HepG2 (cell line): ENCODE measurements around the gene BUB1. TPM values are rescaled to one million over a fixed set of nuclear protein-coding genes. Genes with fewer than 3 reads are reported as not detected.
A peak's percentile ranks its signal among the peaks of the same experiment; 100 is the strongest.

Experiments used
- CREB1 ChIP-seq, 2 experiments: fragments of 450-650 bp in 1 of 2; IDR thresholded peaks; 2 replicates each; pipeline ENCODE4 v1.6.1; 2016 to 2017; ENCODE audit warnings: control low read depth in 1 of 2, mild to moderate bottlenecking in 1 of 2, missing compliant biosample characterization in 1 of 2, missing genetic modification characterization in 1 of 2
- CREB3 ChIP-seq: sonication (generic); formaldehyde crosslinking; IDR thresholded peaks from 2 replicates; pipeline ENCODE4 v1.5.0; 2020; ENCODE audit warnings: missing genetic modification reagents
- HNF4A ChIP-seq: sonication (generic); formaldehyde crosslinking; IDR thresholded peaks from 2 replicates; pipeline ENCODE4 v1.4.0; 2020; ENCODE audit warnings: missing genetic modification reagents
- KLF16 ChIP-seq, 2 experiments: sonication (generic) in 1 of 2; formaldehyde crosslinking in 1 of 2; IDR thresholded peaks; 2 replicates each; pipeline versions ENCODE4 v1.6.1 to v1.8.0; 2016 to 2023; ENCODE audit warnings: missing genetic modification reagents in 2 of 2, missing compliant biosample characterization in 1 of 2
- MAFG ChIP-seq: sonication (generic); formaldehyde crosslinking; IDR thresholded peaks from 2 replicates; pipeline ENCODE4 v1.5.1; 2020; ENCODE audit warnings: mild to moderate bottlenecking, missing genetic modification reagents
- MBD4 ChIP-seq: IDR thresholded peaks from 2 replicates; pipeline ENCODE4 v1.6.1; 2012; ENCODE audit warnings: low read length, inconsistent platforms, borderline replicate concordance
- MTA1 ChIP-seq: sonication (generic); formaldehyde crosslinking; IDR thresholded peaks from 2 replicates; pipeline ENCODE4 v1.4.0; 2020; ENCODE audit warnings: missing genetic modification reagents, mild to moderate bottlenecking, borderline replicate concordance
- PHB2 ChIP-seq: fragments of 450-650 bp; IDR thresholded peaks from 2 replicates; pipeline ENCODE4 v1.6.1; 2018; ENCODE audit not compliant: partially characterized antibody
- PTBP1 ChIP-seq: fragments of 200-400 bp; formaldehyde crosslinking; IDR thresholded peaks from 2 replicates; pipeline ENCODE4 v1.6.1; 2018; ENCODE audit warnings: low read length, low read depth; ENCODE audit not compliant: poor library complexity, severe bottlenecking
- RAD51 ChIP-seq: fragments of 450-650 bp; IDR thresholded peaks from 2 replicates; pipeline ENCODE4 v1.6.1; 2016; ENCODE audit warnings: borderline replicate concordance
- RXRA ChIP-seq: sonication (generic); formaldehyde crosslinking; IDR thresholded peaks from 2 replicates; pipeline ENCODE4 v1.5.1; 2020; ENCODE audit warnings: missing genetic modification reagents
- TEAD2 ChIP-seq: sonication (generic); formaldehyde crosslinking; IDR thresholded peaks from 2 replicates; pipeline ENCODE4 v1.9.0; 2021; ENCODE audit warnings: missing genetic modification reagents
- TIGD3 ChIP-seq: sonication (generic); formaldehyde crosslinking; IDR thresholded peaks from 2 replicates; pipeline ENCODE4 v1.5.1; 2020; ENCODE audit warnings: mild to moderate bottlenecking, missing genetic modification reagents, borderline replicate concordance
- ZFX ChIP-seq: sonication (generic); formaldehyde crosslinking; IDR thresholded peaks from 2 replicates; pipeline ENCODE4 v1.4.0; 2020; ENCODE audit warnings: mild to moderate bottlenecking, low read depth, missing genetic modification reagents, moderate library complexity
- ZMYM3 ChIP-seq: sonication (generic); formaldehyde crosslinking; IDR thresholded peaks from 2 replicates; pipeline ENCODE4 v1.5.1; 2020; ENCODE audit warnings: mild to moderate bottlenecking, missing genetic modification reagents
- ZNF180 ChIP-seq: sonication (generic); formaldehyde crosslinking; IDR thresholded peaks from 2 replicates; pipeline ENCODE4 v1.4.0; 2020; ENCODE audit warnings: low read depth, missing genetic modification reagents, borderline replicate concordance
- ZNF263 ChIP-seq: sonication (generic); formaldehyde crosslinking; IDR thresholded peaks from 2 replicates; pipeline ENCODE4 v1.4.0; 2020; ENCODE audit warnings: missing genetic modification reagents
- ZNF329 ChIP-seq: sonication (generic); formaldehyde crosslinking; IDR thresholded peaks from 2 replicates; pipeline ENCODE4 v1.9.0; 2021; ENCODE audit warnings: low read depth, mild to moderate bottlenecking, missing genetic modification reagents
- ZNF33A ChIP-seq: sonication (generic); formaldehyde crosslinking; IDR thresholded peaks from 2 replicates; pipeline ENCODE4 v1.5.1; 2020; ENCODE audit warnings: missing genetic modification reagents, mild to moderate bottlenecking, moderate library complexity, borderline replicate concordance
- ZNF34 ChIP-seq: sonication (generic); formaldehyde crosslinking; IDR thresholded peaks from 2 replicates; pipeline ENCODE4 v1.4.0; 2020; ENCODE audit warnings: mild to moderate bottlenecking, missing genetic modification reagents, borderline replicate concordance
- ZNF605 ChIP-seq: sonication (generic); formaldehyde crosslinking; IDR thresholded peaks from 2 replicates; pipeline ENCODE4 v1.8.0; 2022; ENCODE audit warnings: mild to moderate bottlenecking, missing genetic modification reagents
- ZNF790 ChIP-seq: sonication (generic); formaldehyde crosslinking; IDR thresholded peaks from 2 replicates; pipeline ENCODE4 v1.8.0; 2022; ENCODE audit warnings: missing genetic modification reagents, mild to moderate bottlenecking, borderline replicate concordance
- ZZZ3 ChIP-seq: sonication (generic); formaldehyde crosslinking; IDR thresholded peaks from 2 replicates; pipeline ENCODE4 v1.4.0; 2020; ENCODE audit warnings: missing genetic modification reagents, mild to moderate bottlenecking, borderline replicate concordance
- polyA plus RNA-seq, 8 experiments: library from polyadenylated mRNA; depleted of rRNA in 3 of 8; stranded (reverse) in 7 of 8; unstranded in 1 of 8; fragments of >200 nt; fragmentation: Illumina TruSeq in 4 of 8; extraction: Trizol in 4 of 8; gene quantifications; 2 replicates each; pipeline versions ENCODE4 v1.2.1 to v1.2.3, GENCODE V29; 2011 to 2016; ENCODE audit warnings: low read depth in 4 of 8, missing spikeins in 1 of 8, mixed read lengths in 1 of 8; ENCODE audit not compliant: insufficient read depth in 1 of 8
- total RNA-seq, 5 experiments: library from RNA; depleted of rRNA; stranded (reverse); fragments of >200 nt; fragmentation: Illumina TruSeq; extraction: Trizol; gene quantifications; 2 replicates each; pipeline ENCODE4 v1.2.3, GENCODE V29; 2016; ENCODE audit warnings: low read depth in 1 of 5
- TF ChIP-seq, protein P1 (sequence below): sonication (generic); formaldehyde crosslinking; IDR thresholded peaks from 2 replicates; pipeline ENCODE4 v1.9.0; 2021; ENCODE audit warnings: missing genetic modification reagents, borderline replicate concordance

Gene BUB1
- total and polyA plus RNA-seq, 2 of the 13 experiments (the other 11 are each of a cell fraction or from before 2014, with no cell fraction given): 27.8 to 52.6 TPM

- TF ChIP-seq TIGD3 (CRISPR knock-in tag) (no peak), HNF4A (no peak), ZNF34 (CRISPR knock-in tag) (0 out of 2 replicates have a peak, but pooled peaks have one; percentile 31), CREB1 (IDR thresholded peaks at IDR 0.05) (no peak; the same call in 1 of the 2 replicates), CREB1 (CRISPR knock-in tag; IDR thresholded peaks at IDR 0.05) (no peak), KLF16 (CRISPR knock-in tag; IDR thresholded peaks at IDR 0.05) (peak in 1 of 2 experiments; percentile 80; a peak in 2 of 4 replicates), CREB3 (CRISPR knock-in tag) (no peak), ZNF605 (CRISPR knock-in tag) (peak; percentile 82), ZZZ3 (no peak), ZMYM3 (no peak), MAFG (CRISPR knock-in tag) (no peak), RXRA (no peak; the same call in 1 of the 2 replicates), ZNF790 (no peak), PTBP1 (no peak), ZNF180 (CRISPR knock-in tag) (no peak), MBD4 (no peak), TEAD2 (no peak), RAD51 (no peak), ZNF329 (CRISPR knock-in tag) (no peak), ZNF263 (CRISPR knock-in tag) (no peak), ZFX (CRISPR knock-in tag) (peak; percentile 70), ZNF33A (CRISPR knock-in tag) (no peak), PHB2 (no peak), MTA1 (CRISPR knock-in tag) (no peak)
- TF ChIP-seq, protein P1, sequence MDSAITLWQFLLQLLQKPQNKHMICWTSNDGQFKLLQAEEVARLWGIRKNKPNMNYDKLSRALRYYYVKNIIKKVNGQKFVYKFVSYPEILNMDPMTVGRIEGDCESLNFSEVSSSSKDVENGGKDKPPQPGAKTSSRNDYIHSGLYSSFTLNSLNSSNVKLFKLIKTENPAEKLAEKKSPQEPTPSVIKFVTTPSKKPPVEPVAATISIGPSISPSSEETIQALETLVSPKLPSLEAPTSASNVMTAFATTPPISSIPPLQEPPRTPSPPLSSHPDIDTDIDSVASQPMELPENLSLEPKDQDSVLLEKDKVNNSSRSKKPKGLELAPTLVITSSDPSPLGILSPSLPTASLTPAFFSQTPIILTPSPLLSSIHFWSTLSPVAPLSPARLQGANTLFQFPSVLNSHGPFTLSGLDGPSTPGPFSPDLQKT (CRISPR knock-in tag): no peak
Measured at GRCh38 chr2:110677530-110678456, at the start of gene BUB1 (continued).
